Mucosa of stomach (tissue), 1 donor: ENCODE data around the gene PRKRIP1.

Experiments used
- H3K27me3 ChIP-seq: one replicate; pipeline ENCODE4 v1.7.0; 2013; ENCODE audit warnings: mild to moderate bottlenecking, low read length; ENCODE audit not compliant: control insufficient read depth, insufficient read depth
- H3K36me3 ChIP-seq: one replicate; pipeline ENCODE4 v1.7.0; 2013; ENCODE audit warnings: low read length; ENCODE audit not compliant: control insufficient read depth, insufficient read depth
- H3K4me1 ChIP-seq: one replicate; pipeline ENCODE4 v1.7.0; 2013; ENCODE audit warnings: mild to moderate bottlenecking, low read length; ENCODE audit not compliant: control insufficient read depth, insufficient read depth
- H3K4me3 ChIP-seq: one replicate; pipeline ENCODE4 v1.7.0; 2013; ENCODE audit warnings: low read length
- H3K9ac ChIP-seq: one replicate; pipeline ENCODE4 v1.7.0; 2013; ENCODE audit warnings: mild to moderate bottlenecking, low read length, moderate library complexity
- H3K9me3 ChIP-seq: one replicate; pipeline ENCODE4 v1.7.0; 2013; ENCODE audit warnings: mild to moderate bottlenecking, low read length, moderate library complexity; ENCODE audit not compliant: control insufficient read depth
- donor health status: Pancreatic carcinoma.

The PRKRIP1 gene

GRCh38 chr7:102424129-102424551 is 28.0 kb downstream of the PRKRIP1 start:
- no peaks in the 10 kb centered on the region for H3K9me3 ChIP-seq
- no peak overlapping the region for H3K9ac ChIP-seq
- no peaks in the 10 kb centered on the region for H3K27me3 ChIP-seq
- no peaks in the 10 kb centered on the region for H3K4me1 ChIP-seq
- H3K36me3 ChIP-seq = no peaks in the 10 kb centered on the region
- H3K4me3 ChIP-seq = no peak overlapping the region

GRCh38 chr7:102424787-102425218 is 28.6 kb downstream of the PRKRIP1 start:
- Histone ChIP-seq H3K4me1 (no peaks in the 10 kb centered on the region), H3K36me3 (no peaks in the 10 kb centered on the region), H3K9me3 (no peaks in the 10 kb centered on the region), H3K9ac (no peak overlapping the region), H3K4me3 (no peak overlapping the region), H3K27me3 (no peaks in the 10 kb centered on the region)

- Histone ChIP-seq H3K9me3 (no peaks in the 10 kb centered on the region), H3K36me3 (no peaks in the 10 kb centered on the region), H3K4me1 (no peaks in the 10 kb centered on the region), H3K9ac (peak overlapping the region; percentile 2), H3K4me3 (no peak overlapping the region), H3K27me3 (no peaks in the 10 kb centered on the region)
Measured at GRCh38 chr7:102425639-102426267, 29.6 kb downstream of the PRKRIP1 start.

- Histone ChIP-seq H3K27me3 (no peaks in the 10 kb centered on the region), H3K36me3 (no peaks in the 10 kb centered on the region), H3K4me1 (no peaks in the 10 kb centered on the region), H3K9me3 (no peaks in the 10 kb centered on the region), H3K4me3 (no peak overlapping the region), H3K9ac (peak overlapping the region; percentile 2)
Measured at GRCh38 chr7:102426268-102427018, 30.3 kb downstream of the PRKRIP1 start.

GRCh38 chr7:102427019-102427405 is 30.8 kb downstream of the PRKRIP1 start:
- no peak overlapping the region for H3K4me3 ChIP-seq
- H3K4me1 ChIP-seq = no peaks in the 10 kb centered on the region
- H3K27me3 ChIP-seq = no peaks in the 10 kb centered on the region
- no peaks in the 10 kb centered on the region for H3K9me3 ChIP-seq
- H3K9ac ChIP-seq = no peak overlapping the region
- no peaks in the 10 kb centered on the region for H3K36me3 ChIP-seq

GRCh38 chr7:102429141-102429899 is 33.2 kb downstream of the PRKRIP1 start:
- Histone ChIP-seq H3K9me3 (no peaks in the 10 kb centered on the region), H3K4me3 (no peak overlapping the region), H3K36me3 (no peaks in the 10 kb centered on the region), H3K27me3 (peaks cover 7% of the 10 kb centered on the region), H3K4me1 (peaks cover 4% of the 10 kb centered on the region), H3K9ac (no peak overlapping the region)

GRCh38 chr7:102431617-102432298 is 35.6 kb downstream of the PRKRIP1 start:
- Histone ChIP-seq H3K9me3 (no peaks in the 10 kb centered on the region), H3K9ac (no peak overlapping the region), H3K4me1 (peaks cover 4% of the 10 kb centered on the region), H3K4me3 (no peak overlapping the region), H3K27me3 (peaks cover 10% of the 10 kb centered on the region), H3K36me3 (no peaks in the 10 kb centered on the region)

- Histone ChIP-seq H3K4me1 (peaks cover 4% of the 10 kb centered on the region), H3K27me3 (peaks cover 10% of the 10 kb centered on the region), H3K4me3 (no peak overlapping the region), H3K9me3 (no peaks in the 10 kb centered on the region), H3K9ac (peak overlapping the region; percentile 43), H3K36me3 (no peaks in the 10 kb centered on the region)
Measured at GRCh38 chr7:102432442-102433218, 36.5 kb downstream of the PRKRIP1 start.

- Histone ChIP-seq H3K9me3 (no peaks in the 10 kb centered on the region), H3K4me1 (peaks cover 4% of the 10 kb centered on the region), H3K36me3 (no peaks in the 10 kb centered on the region), H3K9ac (peak within 1 kb of the TSS; percentile 61), H3K4me3 (peak within 1 kb of the TSS; percentile 25), H3K27me3 (peaks cover 10% of the 10 kb centered on the region)
Measured at GRCh38 chr7:102433219-102434038, 37.3 kb downstream of the PRKRIP1 start, which contains the start of gene ORAI2. ORAI2 (plus strand) TSS chr7:102433575; CDS start chr7:102438957, 5,382 bp downstream.

- peaks cover 10% of the 10 kb centered on the region for H3K27me3 ChIP-seq
- no peaks in the 10 kb centered on the region for H3K36me3 ChIP-seq
- peaks cover 4% of the 10 kb centered on the region for H3K4me1 ChIP-seq
- H3K4me3 ChIP-seq = peak overlapping the region; percentile 25
- H3K9me3 ChIP-seq = no peaks in the 10 kb centered on the region
- peak overlapping the region; percentile 61 for H3K9ac ChIP-seq
Measured at GRCh38 chr7:102434039-102434486, 37.9 kb downstream of the PRKRIP1 start.
